ENCODE data around the gene POLN. TPM values are rescaled to one million over a fixed set of nuclear protein-coding genes. Genes with fewer than 3 reads are reported as not detected.

The POLN gene
- total and polyA plus RNA-seq, 2 experiments from 2014 or later, result 1.8 to 4.0 TPM

GRCh38 chr4:2069161-2069971 is 172.6 kb downstream of the POLN start:
- no peaks in the 10 kb centered on the region for H4K20me1 ChIP-seq (replicated peaks; ENCODE audit: insufficient read depth)
- TF ChIP-seq ZNF114 (CRISPR knock-in tag; IDR thresholded peaks at IDR 0.05), result no peak
- TF ChIP-seq EZH2 (IDR thresholded peaks at IDR 0.05; ENCODE audit: low read depth, unreplicated experiment), result no peak
- TF ChIP-seq, protein P1, sequence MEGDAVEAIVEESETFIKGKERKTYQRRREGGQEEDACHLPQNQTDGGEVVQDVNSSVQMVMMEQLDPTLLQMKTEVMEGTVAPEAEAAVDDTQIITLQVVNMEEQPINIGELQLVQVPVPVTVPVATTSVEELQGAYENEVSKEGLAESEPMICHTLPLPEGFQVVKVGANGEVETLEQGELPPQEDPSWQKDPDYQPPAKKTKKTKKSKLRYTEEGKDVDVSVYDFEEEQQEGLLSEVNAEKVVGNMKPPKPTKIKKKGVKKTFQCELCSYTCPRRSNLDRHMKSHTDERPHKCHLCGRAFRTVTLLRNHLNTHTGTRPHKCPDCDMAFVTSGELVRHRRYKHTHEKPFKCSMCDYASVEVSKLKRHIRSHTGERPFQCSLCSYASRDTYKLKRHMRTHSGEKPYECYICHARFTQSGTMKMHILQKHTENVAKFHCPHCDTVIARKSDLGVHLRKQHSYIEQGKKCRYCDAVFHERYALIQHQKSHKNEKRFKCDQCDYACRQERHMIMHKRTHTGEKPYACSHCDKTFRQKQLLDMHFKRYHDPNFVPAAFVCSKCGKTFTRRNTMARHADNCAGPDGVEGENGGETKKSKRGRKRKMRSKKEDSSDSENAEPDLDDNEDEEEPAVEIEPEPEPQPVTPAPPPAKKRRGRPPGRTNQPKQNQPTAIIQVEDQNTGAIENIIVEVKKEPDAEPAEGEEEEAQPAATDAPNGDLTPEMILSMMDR (conservative IDR thresholded peaks at IDR 0.05; ENCODE audit: low read depth in 2 of 2), result peak in 1 of 2 experiments; percentile 40; a peak in 2 of 4 replicates
- TF ChIP-seq POLR2AphosphoS5 (IDR thresholded peaks at IDR 0.05; ENCODE audit: low read depth), result no peak
- TF ChIP-seq NANOG (IDR thresholded peaks at IDR 0.05; ENCODE audit: borderline replicate concordance), result no peak
- TF ChIP-seq, protein P2, sequence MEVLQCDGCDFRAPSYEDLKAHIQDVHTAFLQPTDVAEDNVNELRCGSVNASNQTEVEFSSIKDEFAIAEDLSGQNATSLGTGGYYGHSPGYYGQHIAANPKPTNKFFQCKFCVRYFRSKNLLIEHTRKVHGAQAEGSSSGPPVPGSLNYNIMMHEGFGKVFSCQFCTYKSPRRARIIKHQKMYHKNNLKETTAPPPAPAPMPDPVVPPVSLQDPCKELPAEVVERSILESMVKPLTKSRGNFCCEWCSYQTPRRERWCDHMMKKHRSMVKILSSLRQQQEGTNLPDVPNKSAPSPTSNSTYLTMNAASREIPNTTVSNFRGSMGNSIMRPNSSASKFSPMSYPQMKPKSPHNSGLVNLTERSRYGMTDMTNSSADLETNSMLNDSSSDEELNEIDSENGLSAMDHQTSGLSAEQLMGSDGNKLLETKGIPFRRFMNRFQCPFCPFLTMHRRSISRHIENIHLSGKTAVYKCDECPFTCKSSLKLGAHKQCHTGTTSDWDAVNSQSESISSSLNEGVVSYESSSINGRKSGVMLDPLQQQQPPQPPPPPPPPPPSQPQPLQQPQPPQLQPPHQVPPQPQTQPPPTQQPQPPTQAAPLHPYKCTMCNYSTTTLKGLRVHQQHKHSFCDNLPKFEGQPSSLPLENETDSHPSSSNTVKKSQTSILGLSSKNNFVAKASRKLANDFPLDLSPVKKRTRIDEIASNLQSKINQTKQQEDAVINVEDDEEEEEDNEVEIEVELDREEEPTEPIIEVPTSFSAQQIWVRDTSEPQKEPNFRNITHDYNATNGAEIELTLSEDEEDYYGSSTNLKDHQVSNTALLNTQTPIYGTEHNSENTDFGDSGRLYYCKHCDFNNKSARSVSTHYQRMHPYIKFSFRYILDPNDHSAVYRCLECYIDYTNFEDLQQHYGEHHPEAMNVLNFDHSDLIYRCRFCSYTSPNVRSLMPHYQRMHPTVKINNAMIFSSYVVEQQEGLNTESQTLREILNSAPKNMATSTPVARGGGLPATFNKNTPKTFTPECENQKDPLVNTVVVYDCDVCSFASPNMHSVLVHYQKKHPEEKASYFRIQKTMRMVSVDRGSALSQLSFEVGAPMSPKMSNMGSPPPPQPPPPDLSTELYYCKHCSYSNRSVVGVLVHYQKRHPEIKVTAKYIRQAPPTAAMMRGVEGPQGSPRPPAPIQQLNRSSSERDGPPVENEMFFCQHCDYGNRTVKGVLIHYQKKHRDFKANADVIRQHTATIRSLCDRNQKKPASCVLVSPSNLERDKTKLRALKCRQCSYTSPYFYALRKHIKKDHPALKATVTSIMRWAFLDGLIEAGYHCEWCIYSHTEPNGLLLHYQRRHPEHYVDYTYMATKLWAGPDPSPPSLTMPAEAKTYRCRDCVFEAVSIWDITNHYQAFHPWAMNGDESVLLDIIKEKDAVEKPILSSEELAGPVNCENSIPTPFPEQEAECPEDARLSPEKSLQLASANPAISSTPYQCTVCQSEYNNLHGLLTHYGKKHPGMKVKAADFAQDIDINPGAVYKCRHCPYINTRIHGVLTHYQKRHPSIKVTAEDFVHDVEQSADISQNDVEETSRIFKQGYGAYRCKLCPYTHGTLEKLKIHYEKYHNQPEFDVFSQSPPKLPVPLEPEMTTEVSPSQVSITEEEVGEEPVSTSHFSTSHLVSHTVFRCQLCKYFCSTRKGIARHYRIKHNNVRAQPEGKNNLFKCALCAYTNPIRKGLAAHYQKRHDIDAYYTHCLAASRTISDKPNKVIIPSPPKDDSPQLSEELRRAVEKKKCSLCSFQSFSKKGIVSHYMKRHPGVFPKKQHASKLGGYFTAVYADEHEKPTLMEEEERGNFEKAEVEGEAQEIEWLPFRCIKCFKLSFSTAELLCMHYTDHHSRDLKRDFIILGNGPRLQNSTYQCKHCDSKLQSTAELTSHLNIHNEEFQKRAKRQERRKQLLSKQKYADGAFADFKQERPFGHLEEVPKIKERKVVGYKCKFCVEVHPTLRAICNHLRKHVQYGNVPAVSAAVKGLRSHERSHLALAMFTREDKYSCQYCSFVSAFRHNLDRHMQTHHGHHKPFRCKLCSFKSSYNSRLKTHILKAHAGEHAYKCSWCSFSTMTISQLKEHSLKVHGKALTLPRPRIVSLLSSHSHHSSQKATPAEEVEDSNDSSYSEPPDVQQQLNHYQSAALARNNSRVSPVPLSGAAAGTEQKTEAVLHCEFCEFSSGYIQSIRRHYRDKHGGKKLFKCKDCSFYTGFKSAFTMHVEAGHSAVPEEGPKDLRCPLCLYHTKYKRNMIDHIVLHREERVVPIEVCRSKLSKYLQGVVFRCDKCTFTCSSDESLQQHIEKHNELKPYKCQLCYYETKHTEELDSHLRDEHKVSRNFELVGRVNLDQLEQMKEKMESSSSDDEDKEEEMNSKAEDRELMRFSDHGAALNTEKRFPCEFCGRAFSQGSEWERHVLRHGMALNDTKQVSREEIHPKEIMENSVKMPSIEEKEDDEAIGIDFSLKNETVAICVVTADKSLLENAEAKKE (CRISPR knock-in tag; IDR thresholded peaks at IDR 0.05), result no peak
- no peak for TF ChIP-seq JUNB (IDR thresholded peaks at IDR 0.05; ENCODE audit: unreplicated experiment)
- H3K4me3 ChIP-seq, result no peak overlapping the region
- H3K79me2 ChIP-seq (replicated peaks; ENCODE audit: insufficient read depth), result no peaks in the 10 kb centered on the region
- peaks cover 3% of the 10 kb centered on the region; the same call in 1 of the 3 replicates for H3K36me3 Mint-ChIP-seq (ENCODE audit: low read depth)
- H2AFZ ChIP-seq, result no peak overlapping the region
- H3K36me3 ChIP-seq (ENCODE audit: insufficient read depth), result no peaks in the 10 kb centered on the region
- ATAC-seq, result peak; percentile 8
- H3K27ac ChIP-seq (ENCODE audit: low read depth), result no peak overlapping the region
- no peak overlapping the region for H3K27ac Mint-ChIP-seq
- H3K27me3 Mint-ChIP-seq (ENCODE audit: insufficient read depth, low read depth, poor library complexity), result peaks cover 11% of the 10 kb centered on the region
- H3K4me1 ChIP-seq (ENCODE audit: insufficient read depth), result no peaks in the 10 kb centered on the region
- H3K4me1 Mint-ChIP-seq, result peaks cover 18% of the 10 kb centered on the region
- H3K4me2 ChIP-seq, result no peak overlapping the region
- H3K9me2 ChIP-seq (ENCODE audit: insufficient read depth), result no peaks in the 10 kb centered on the region
- no peaks in the 10 kb centered on the region for H3K27me3 ChIP-seq (ENCODE audit: insufficient read depth)
- peaks cover 6% of the 10 kb centered on the region; the same call in 1 of the 2 replicates for H3F3A ChIP-seq (replicated peaks; ENCODE audit: low read depth)
- no peak overlapping the region for H3K4me3 Mint-ChIP-seq
- H3K9me3 Mint-ChIP-seq, result no peaks in the 10 kb centered on the region
- no peak for DNase-seq (ENCODE audit: low spot score)
